SK-N-MC (cell line): ENCODE measurements around the gene USP32.
A peak's percentile ranks its signal among the peaks of the same experiment; 100 is the strongest.

Experiments used
- DNase-seq: peaks from one replicate; pipeline ENCODE4 v3.0.0-alpha.2; 2011; ENCODE audit warnings: low read depth, low spot score
- H3K27ac ChIP-seq: fragments of 200-600 bp; sonication (generic); 2 replicates; pipeline ENCODE4 v1.5.1; 2016; ENCODE audit warnings: mixed run types
- H3K36me3 ChIP-seq: fragments of 200-600 bp; sonication (generic); 2 replicates; pipeline ENCODE4 v1.6.1; 2017; ENCODE audit warnings: antibody characterized with exemption, low read length, mixed read lengths; ENCODE audit not compliant: insufficient read depth
- H3K4me3 ChIP-seq: fragments of 200-600 bp; sonication (generic); 2 replicates; pipeline ENCODE4 v1.5.1; 2016
- H3K9ac ChIP-seq: fragments of 200-600 bp; sonication (generic); 2 replicates; pipeline ENCODE4 v1.8.0; 2017; ENCODE audit warnings: mixed run types, mixed read lengths; ENCODE audit not compliant: insufficient read length
- H3K9me3 ChIP-seq: fragments of 200-600 bp; sonication (generic); 2 replicates; pipeline ENCODE4 v1.6.1; 2017; ENCODE audit warnings: low read depth, mild to moderate bottlenecking, antibody characterized with exemption, low read length, moderate library complexity, mixed read lengths
- EZH2 ChIP-seq: fragments of 200-600 bp; sonication (generic); IDR thresholded peaks from one replicate; pipeline ENCODE4 v1.6.1; 2017; ENCODE audit warnings: antibody characterized with exemption
- FOXP2 ChIP-seq: optimal IDR thresholded peaks from 2 replicates; pipeline ENCODE3; 2011; ENCODE audit warnings: mild to moderate bottlenecking, moderate library complexity; ENCODE audit not compliant: insufficient read depth; ENCODE audit errors: extremely low read length, control extremely low read depth
- POLR2AphosphoS5 ChIP-seq: IDR thresholded peaks from 2 replicates; pipeline ENCODE4 v1.6.1; 2012; ENCODE audit warnings: mild to moderate bottlenecking, low read depth, low read length, borderline replicate concordance

Gene USP32

DNA sequence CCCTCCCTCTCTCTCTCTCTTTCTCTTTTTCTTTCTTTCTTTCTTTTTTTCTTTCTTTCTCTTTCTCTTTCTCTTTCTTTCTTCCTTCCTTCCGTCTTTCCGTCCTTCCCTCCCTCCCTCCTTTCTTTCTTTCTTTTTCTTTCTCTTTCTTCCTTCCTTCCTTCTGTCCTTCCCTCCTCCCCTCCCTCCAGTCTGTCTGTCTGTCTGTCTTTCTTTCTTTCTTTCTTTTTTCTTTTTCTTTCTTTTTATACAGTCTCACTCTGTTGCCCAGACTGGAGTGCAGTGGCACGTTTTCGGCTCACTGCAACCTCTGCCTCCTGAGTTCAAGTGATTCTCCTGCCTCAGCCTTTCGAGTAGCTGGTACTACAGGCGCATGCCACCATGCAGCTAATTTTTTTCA, 227.8 kb downstream of the USP32 start:
- no peaks in the 10 kb centered on the region for H3K9me3 ChIP-seq
- no peak for DNase-seq
- H3K27ac ChIP-seq = no peak overlapping the region
- H3K4me3 ChIP-seq = no peak overlapping the region
- H3K9ac ChIP-seq = no peak overlapping the region
- TF ChIP-seq EZH2 (no peak), POLR2AphosphoS5 (no peak), FOXP2 (no peak)
- H3K36me3 ChIP-seq = no peaks in the 10 kb centered on the region

- H3K36me3 ChIP-seq = no peaks in the 10 kb centered on the region
- H3K9me3 ChIP-seq = no peaks in the 10 kb centered on the region
- H3K4me3 ChIP-seq = no peak overlapping the region; the same call in 1 of the 2 replicates
- no peak for DNase-seq
- TF ChIP-seq EZH2 (no peak), POLR2AphosphoS5 (no peak), FOXP2 (no peak)
- H3K27ac ChIP-seq = 0 out of 2 replicates have a peak overlapping the region, but pooled peaks have one; percentile 9
- H3K9ac ChIP-seq = no peak overlapping the region
Observed at GRCh38 chr17:60163108-60163784, 228.7 kb downstream of the USP32 start.

DNA sequence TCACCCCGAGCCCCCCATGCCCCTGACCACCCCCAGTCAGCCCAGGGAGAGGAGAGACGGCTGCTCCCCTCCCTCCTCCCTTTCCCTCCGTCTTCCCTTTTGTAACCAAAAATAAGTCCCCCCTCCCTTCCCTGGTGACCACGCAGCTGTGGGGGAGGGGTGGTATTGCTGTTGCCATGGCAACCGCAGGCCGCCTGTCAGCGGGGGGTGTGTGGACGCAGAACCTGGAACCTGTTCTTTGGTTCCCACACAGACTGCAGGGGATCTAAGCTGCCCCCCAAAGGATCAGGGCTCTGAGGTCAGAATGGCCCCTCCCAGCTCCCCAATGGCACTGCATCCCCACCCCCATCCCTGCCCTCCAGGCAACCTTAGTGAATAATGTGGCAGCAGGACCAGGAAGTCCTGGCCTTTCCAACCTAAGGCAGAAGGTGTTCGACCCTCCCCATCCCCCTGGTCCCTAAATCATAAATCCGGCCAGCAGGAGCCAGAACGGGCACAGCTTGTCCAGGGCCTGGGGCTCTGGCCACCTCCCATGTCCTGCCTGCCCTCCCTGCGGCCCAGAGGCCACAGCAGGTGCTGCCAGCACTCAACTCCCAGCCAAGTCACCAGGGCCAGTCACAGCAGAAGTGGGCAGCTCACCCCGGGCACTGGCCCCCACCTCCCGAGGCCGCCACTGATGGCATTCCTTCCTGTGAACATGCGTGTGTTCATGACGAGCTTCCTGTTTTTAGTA, 230.2 kb downstream of the USP32 start:
- no peak overlapping the region for H3K27ac ChIP-seq
- H3K4me3 ChIP-seq = no peak overlapping the region
- H3K36me3 ChIP-seq = no peaks in the 10 kb centered on the region
- H3K9ac ChIP-seq = no peak overlapping the region
- TF ChIP-seq FOXP2 (no peak), POLR2AphosphoS5 (no peak), EZH2 (no peak)
- no peaks in the 10 kb centered on the region for H3K9me3 ChIP-seq
- no peak for DNase-seq

GRCh38 chr17:60160829-60161501, 231.0 kb downstream of the USP32 start:
- H3K4me3 ChIP-seq = no peak overlapping the region
- TF ChIP-seq POLR2AphosphoS5 = no peak
- TF ChIP-seq FOXP2 = no peak
- no peak for TF ChIP-seq EZH2
- DNase-seq = no peak
- H3K9ac ChIP-seq = no peak overlapping the region
- H3K9me3 ChIP-seq = no peaks in the 10 kb centered on the region
- no peaks in the 10 kb centered on the region for H3K36me3 ChIP-seq
- H3K27ac ChIP-seq = no peak overlapping the region

DNA sequence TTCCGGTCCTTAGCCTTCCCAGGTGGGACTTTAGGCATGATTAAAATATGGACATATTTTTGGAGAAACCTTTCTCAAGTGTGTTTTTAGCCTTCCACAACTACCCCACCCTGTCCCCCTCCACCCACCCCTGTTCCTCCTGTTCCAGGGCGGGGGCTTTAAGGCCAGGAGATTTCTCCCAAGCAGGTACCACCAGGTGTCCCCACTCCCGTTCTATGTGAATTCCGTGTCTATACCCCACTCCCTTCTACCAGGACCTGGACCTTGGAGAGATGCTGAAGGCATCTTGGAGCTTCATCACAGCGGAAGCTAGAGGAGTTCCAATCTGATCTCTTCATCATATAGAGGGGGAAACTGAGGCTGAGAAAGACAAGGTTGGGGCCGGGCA, 232.5 kb downstream of the USP32 start:
- TF ChIP-seq POLR2AphosphoS5 (no peak), FOXP2 (no peak), EZH2 (no peak)
- Histone ChIP-seq H3K27ac (no peak overlapping the region), H3K36me3 (no peaks in the 10 kb centered on the region), H3K4me3 (no peak overlapping the region), H3K9ac (no peak overlapping the region), H3K9me3 (no peaks in the 10 kb centered on the region)
- no peak for DNase-seq

- Histone ChIP-seq H3K4me3 (no peak overlapping the region), H3K9me3 (no peaks in the 10 kb centered on the region), H3K9ac (no peak overlapping the region), H3K36me3 (no peaks in the 10 kb centered on the region), H3K27ac (no peak overlapping the region)
- TF ChIP-seq FOXP2 = no peak
- no peak for TF ChIP-seq EZH2
- no peak for TF ChIP-seq POLR2AphosphoS5
- DNase-seq = no peak
Observed at GRCh38 chr17:60158751-60159478, 233.0 kb downstream of the USP32 start.

- Histone ChIP-seq H3K4me3 (no peak overlapping the region), H3K9ac (no peak overlapping the region), H3K9me3 (no peaks in the 10 kb centered on the region), H3K27ac (no peak overlapping the region), H3K36me3 (no peaks in the 10 kb centered on the region)
- DNase-seq = no peak
- TF ChIP-seq EZH2 = no peak
- TF ChIP-seq FOXP2 = no peak
- no peak for TF ChIP-seq POLR2AphosphoS5
Observed at GRCh38 chr17:60157487-60158040, 234.4 kb downstream of the USP32 start.
